ENCODE measurements around the gene KCNK17.

Gene KCNK17

GRCh38 chr6:39276379-39276995 is 37.7 kb downstream of the KCNK17 start:
- no peak for DNase-seq (ENCODE audit: insufficient read length)
- no peak for TF ChIP-seq POLR2AphosphoS5 (IDR thresholded peaks at IDR 0.05; ENCODE audit: low read depth, low read length)
- no peak for TF ChIP-seq POLR2A (IDR thresholded peaks at IDR 0.05; ENCODE audit: low read depth, low read length)
- no peak for TF ChIP-seq TAF1 (IDR thresholded peaks at IDR 0.05; ENCODE audit: borderline replicate concordance, low read depth, low read length)
- no peak for FAIRE-seq

DNA sequence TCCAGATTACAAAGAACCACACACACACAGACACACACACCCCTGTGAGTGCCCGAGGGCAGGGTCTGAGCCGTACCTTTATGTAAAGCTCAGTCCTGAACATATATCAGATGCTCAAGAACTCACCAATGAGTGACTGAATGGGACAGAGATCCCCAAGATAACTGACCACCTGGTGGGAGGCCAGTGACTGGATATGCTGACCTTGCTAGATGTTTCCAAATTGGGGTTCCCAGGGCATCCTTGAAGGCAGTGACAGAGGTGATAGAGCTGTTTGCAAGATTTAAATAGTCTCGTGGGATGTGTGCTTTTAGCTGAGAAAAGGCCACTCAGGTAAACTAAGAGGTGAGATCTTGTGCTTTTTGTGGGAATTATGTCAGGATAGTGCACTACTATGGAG is 39.3 kb downstream of the KCNK17 start:
- no peak for TF ChIP-seq POLR2AphosphoS5 (IDR thresholded peaks at IDR 0.05; ENCODE audit: low read depth, low read length)
- TF ChIP-seq TAF1 (IDR thresholded peaks at IDR 0.05; ENCODE audit: borderline replicate concordance, low read depth, low read length) = no peak
- TF ChIP-seq POLR2A (IDR thresholded peaks at IDR 0.05; ENCODE audit: low read depth, low read length) = no peak
- FAIRE-seq (no peak), DNase-seq (ENCODE audit: insufficient read length) (no peak)

GRCh38 chr6:39274471-39274870 is 39.7 kb downstream of the KCNK17 start:
- DNase-seq (ENCODE audit: insufficient read length) = no peak
- no peak for FAIRE-seq
- TF ChIP-seq TAF1 (IDR thresholded peaks at IDR 0.05; ENCODE audit: borderline replicate concordance, low read depth, low read length) (no peak), POLR2A (IDR thresholded peaks at IDR 0.05; ENCODE audit: low read depth, low read length) (no peak), POLR2AphosphoS5 (IDR thresholded peaks at IDR 0.05; ENCODE audit: low read depth, low read length) (no peak)

DNA sequence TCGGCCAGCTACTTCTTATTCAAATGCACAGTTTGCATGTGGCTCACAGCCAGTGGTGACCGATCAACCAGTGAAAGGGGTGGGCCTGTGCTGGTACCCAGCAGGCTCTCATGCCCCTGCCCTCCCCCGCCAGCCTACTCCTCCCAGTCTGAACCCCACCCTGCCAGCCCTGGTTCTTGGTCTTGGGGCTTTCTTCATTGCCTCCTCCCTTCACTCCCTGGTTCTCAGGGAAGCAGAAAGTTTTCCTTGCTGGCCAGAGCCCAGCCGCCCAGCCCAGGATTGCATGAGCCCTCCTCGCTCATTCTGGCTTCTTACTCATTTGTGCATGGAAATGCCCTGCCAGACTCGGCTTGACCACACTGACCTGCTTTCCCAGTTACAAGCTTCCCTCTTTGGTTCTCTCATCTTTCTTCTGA is 40.8 kb downstream of the KCNK17 start:
- TF ChIP-seq TAF1 (IDR thresholded peaks at IDR 0.05; ENCODE audit: borderline replicate concordance, low read depth, low read length) (no peak), POLR2A (IDR thresholded peaks at IDR 0.05; ENCODE audit: low read depth, low read length) (no peak), POLR2AphosphoS5 (IDR thresholded peaks at IDR 0.05; ENCODE audit: low read depth, low read length) (no peak)
- no peak for FAIRE-seq
- no peak for DNase-seq (ENCODE audit: insufficient read length)

DNA sequence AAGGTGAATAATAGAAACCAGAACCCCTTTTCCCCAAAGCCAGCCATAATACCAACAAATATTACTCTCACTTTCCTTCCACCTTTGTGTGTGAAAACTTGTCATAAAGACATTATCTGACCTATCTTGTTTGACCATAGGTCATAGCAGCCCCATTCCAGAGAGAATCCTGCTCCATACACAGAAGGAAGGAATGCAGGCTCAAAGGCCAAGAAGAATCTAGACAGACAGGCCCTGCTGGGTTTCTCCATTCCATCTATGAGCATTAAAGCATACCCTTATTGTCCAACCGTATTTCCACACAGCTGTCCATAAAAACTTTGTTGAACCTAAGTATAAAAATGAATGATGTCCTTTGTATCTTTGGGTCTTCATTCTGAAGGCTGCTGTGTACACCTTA is 44.3 kb downstream of the KCNK17 start:
- FAIRE-seq = no peak

DNA sequence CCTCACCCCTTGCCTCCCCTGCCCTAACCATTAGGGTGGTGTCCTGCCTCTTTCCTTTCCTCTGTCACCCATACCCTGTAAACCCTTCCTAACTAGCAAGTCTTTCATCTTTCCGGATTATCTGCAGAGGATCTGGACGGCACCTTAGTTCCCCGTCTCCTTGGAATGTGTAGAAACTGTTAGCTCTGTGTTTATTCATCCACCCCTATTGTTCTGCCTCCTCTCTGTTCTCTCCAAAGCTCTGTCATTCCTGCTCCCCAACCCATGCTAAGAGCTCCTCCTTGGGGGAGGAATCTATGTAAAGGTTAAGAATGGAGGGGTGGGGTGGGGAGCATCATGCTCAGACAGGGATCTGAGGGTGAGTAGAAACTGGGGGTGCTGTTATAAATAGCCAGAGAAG is 45.5 kb downstream of the KCNK17 start:
- TF ChIP-seq POLR2A (IDR thresholded peaks at IDR 0.05; ENCODE audit: low read depth, low read length) = no peak
- TF ChIP-seq POLR2AphosphoS5 (IDR thresholded peaks at IDR 0.05; ENCODE audit: low read depth, low read length) = no peak
- no peak for TF ChIP-seq TAF1 (IDR thresholded peaks at IDR 0.05; ENCODE audit: borderline replicate concordance, low read depth, low read length)
- FAIRE-seq (no peak), DNase-seq (ENCODE audit: insufficient read length) (no peak)

More for the DNA sequence above, 44.3 kb downstream of the KCNK17 start:
- DNase-seq (ENCODE audit: insufficient read length) = no peak
- no peak for TF ChIP-seq POLR2AphosphoS5 (IDR thresholded peaks at IDR 0.05; ENCODE audit: low read depth, low read length)
- TF ChIP-seq POLR2A (IDR thresholded peaks at IDR 0.05; ENCODE audit: low read depth, low read length) = no peak
- TF ChIP-seq TAF1 (IDR thresholded peaks at IDR 0.05; ENCODE audit: borderline replicate concordance, low read depth, low read length) = no peak

- FAIRE-seq (no peak), DNase-seq (ENCODE audit: insufficient read length) (no peak)
- TF ChIP-seq TAF1 (IDR thresholded peaks at IDR 0.05; ENCODE audit: borderline replicate concordance, low read depth, low read length) (no peak), POLR2AphosphoS5 (IDR thresholded peaks at IDR 0.05; ENCODE audit: low read depth, low read length) (no peak), POLR2A (IDR thresholded peaks at IDR 0.05; ENCODE audit: low read depth, low read length) (no peak)
These were observed 46.0 kb downstream of the KCNK17 start for GRCh38 chr6:39268171-39268570.

GRCh38 chr6:39266782-39267355 is 47.4 kb downstream of the KCNK17 start:
- DNase-seq (ENCODE audit: insufficient read length) = no peak
- TF ChIP-seq TAF1 (IDR thresholded peaks at IDR 0.05; ENCODE audit: borderline replicate concordance, low read depth, low read length) = no peak
- TF ChIP-seq POLR2AphosphoS5 (IDR thresholded peaks at IDR 0.05; ENCODE audit: low read depth, low read length) = no peak
- no peak for TF ChIP-seq POLR2A (IDR thresholded peaks at IDR 0.05; ENCODE audit: low read depth, low read length)
- FAIRE-seq = no peak

GRCh38 chr6:39266375-39266774 is 47.8 kb downstream of the KCNK17 start:
- no peak for FAIRE-seq

GRCh38 chr6:39263303-39264037 is 50.7 kb downstream of the KCNK17 start:
- DNase-seq (ENCODE audit: insufficient read length) (no peak), FAIRE-seq (no peak)
- TF ChIP-seq POLR2A (IDR thresholded peaks at IDR 0.05; ENCODE audit: low read depth, low read length) = no peak
- no peak for TF ChIP-seq TAF1 (IDR thresholded peaks at IDR 0.05; ENCODE audit: borderline replicate concordance, low read depth, low read length)
- TF ChIP-seq POLR2AphosphoS5 (IDR thresholded peaks at IDR 0.05; ENCODE audit: low read depth, low read length) = no peak

More at GRCh38 chr6:39266375-39266774, 47.8 kb downstream of the KCNK17 start:
- TF ChIP-seq TAF1 (IDR thresholded peaks at IDR 0.05; ENCODE audit: borderline replicate concordance, low read depth, low read length) (no peak), POLR2A (IDR thresholded peaks at IDR 0.05; ENCODE audit: low read depth, low read length) (no peak), POLR2AphosphoS5 (IDR thresholded peaks at IDR 0.05; ENCODE audit: low read depth, low read length) (no peak)
- DNase-seq (ENCODE audit: insufficient read length) = no peak

GRCh38 chr6:39261751-39262150 is 52.5 kb downstream of the KCNK17 start:
- FAIRE-seq = no peak
- DNase-seq (ENCODE audit: insufficient read length) = no peak
- no peak for TF ChIP-seq TAF1 (IDR thresholded peaks at IDR 0.05; ENCODE audit: borderline replicate concordance, low read depth, low read length)
- TF ChIP-seq POLR2AphosphoS5 (IDR thresholded peaks at IDR 0.05; ENCODE audit: low read depth, low read length) = no peak
- no peak for TF ChIP-seq POLR2A (IDR thresholded peaks at IDR 0.05; ENCODE audit: low read depth, low read length)

All from GM12892 (cell line).